GM23248 (cell line): Measurements from ENCODE around the gene EMC8. TPM values are rescaled to one million over a fixed set of nuclear protein-coding genes. Genes with fewer than 3 reads are reported as not detected.

Experiments used
- DNase-seq: peaks from one replicate; pipeline ENCODE4 v3.0.0-alpha.2; 2015
- H2AFZ ChIP-seq: fragments of 200-600 bp; sonication (generic); 2 replicates; pipeline ENCODE4 v1.6.1; 2016; ENCODE audit warnings: antibody characterized with exemption
- H3F3A ChIP-seq: fragments of 200-600 bp; sonication (generic); 2 replicates; pipeline ENCODE4 v1.6.1; 2016; ENCODE audit warnings: mild to moderate bottlenecking, antibody characterized with exemption, mixed run types; ENCODE audit not compliant: insufficient read depth
- H3K27ac ChIP-seq: fragments of 200-600 bp; sonication (generic); 2 replicates; pipeline ENCODE4 v1.5.1; 2016; ENCODE audit warnings: mild to moderate bottlenecking
- H3K27me3 ChIP-seq: fragments of 200-600 bp; sonication (generic); replicated peaks from 2 replicates; pipeline ENCODE4 v1.6.1; 2016; ENCODE audit warnings: mild to moderate bottlenecking; ENCODE audit not compliant: insufficient read depth
- H3K36me3 ChIP-seq: fragments of 200-600 bp; sonication (generic); 2 replicates; pipeline ENCODE4 v1.6.1; 2016; ENCODE audit warnings: low read depth, mild to moderate bottlenecking
- H3K4me1 ChIP-seq: fragments of 200-600 bp; sonication (generic); 2 replicates; pipeline ENCODE4 v1.6.1; 2016; ENCODE audit warnings: mild to moderate bottlenecking; ENCODE audit not compliant: insufficient read depth
- H3K4me2 ChIP-seq: fragments of 200-600 bp; sonication (generic); one replicate; pipeline ENCODE4 v1.6.1; 2016; ENCODE audit warnings: mild to moderate bottlenecking; ENCODE audit not compliant: unreplicated experiment
- H3K4me3 ChIP-seq: fragments of 200-600 bp; sonication (generic); 2 replicates; pipeline ENCODE4 v1.5.1; 2016; ENCODE audit warnings: mild to moderate bottlenecking
- H3K79me2 ChIP-seq: fragments of 200-600 bp; sonication (generic); 2 replicates; pipeline ENCODE4 v1.6.1; 2016; ENCODE audit warnings: mild to moderate bottlenecking; ENCODE audit not compliant: insufficient read depth
- H3K9ac ChIP-seq: fragments of 200-600 bp; sonication (generic); 2 replicates; pipeline ENCODE4 v1.6.1; 2016; ENCODE audit warnings: mild to moderate bottlenecking
- H3K9me2 ChIP-seq: fragments of 200-600 bp; sonication (generic); 2 replicates; pipeline ENCODE4 v1.6.1; 2016; ENCODE audit warnings: mixed run types, mild to moderate bottlenecking, moderate library complexity; ENCODE audit not compliant: insufficient read depth
- H3K9me3 ChIP-seq: fragments of 200-600 bp; sonication (generic); one replicate; pipeline ENCODE4 v1.6.1; 2017; ENCODE audit warnings: low read depth
- H4K20me1 ChIP-seq: fragments of 200-600 bp; sonication (generic); 2 replicates; pipeline ENCODE4 v1.6.0; 2016; ENCODE audit not compliant: insufficient read depth
- EZH2 ChIP-seq: fragments of 200-600 bp; sonication (generic); IDR thresholded peaks from 2 replicates; pipeline ENCODE4 v1.6.1; 2018; ENCODE audit warnings: antibody characterized with exemption, mild to moderate bottlenecking; ENCODE audit not compliant: insufficient read depth, poor library complexity, severe bottlenecking
- EZH2phosphoT487 ChIP-seq: fragments of 200-600 bp; sonication (generic); IDR thresholded peaks from 2 replicates; pipeline ENCODE4 v1.6.1; 2018; ENCODE audit warnings: antibody characterized with exemption, moderate library complexity, mild to moderate bottlenecking, low read depth; ENCODE audit not compliant: insufficient read depth
- WGBS, 2 experiments: methylation state at CpG; one replicate each; pipeline ENCODE4 v1.1.6; 2015 to 2017; ENCODE audit warnings: low lambda C conversion rate in 2 of 2, low coverage in 1 of 2; ENCODE audit errors: missing lambda C conversion rate in 2 of 2; 5-methylcytosine and 5-hydroxymethylcytosine counted together
- in situ Hi-C: fragments of 300-500 bp; cut with MboI; formaldehyde crosslinking; loops from 2 replicates; pipeline ENCODE4 v1.15.0; 2020
- polyA plus RNA-seq: library from polyadenylated mRNA; unstranded; fragments of >200 nt; fragmentation: Nextera tagmentation; extraction: Ambion mirVana; gene quantifications from 2 replicates; pipeline ENCODE4 v1.2.1, GENCODE V29; 2016
- total RNA-seq: library from RNA; depleted of rRNA; stranded (reverse); fragments of >200 nt; shearing (Covaris generic); gene quantifications from 2 replicates; pipeline ENCODE4 v1.2.3, GENCODE V29; 2014

EMC8 gene
- total and polyA plus RNA-seq, 2 experiments from 2014 or later, result 35.2 to 39.4 TPM

DNA sequence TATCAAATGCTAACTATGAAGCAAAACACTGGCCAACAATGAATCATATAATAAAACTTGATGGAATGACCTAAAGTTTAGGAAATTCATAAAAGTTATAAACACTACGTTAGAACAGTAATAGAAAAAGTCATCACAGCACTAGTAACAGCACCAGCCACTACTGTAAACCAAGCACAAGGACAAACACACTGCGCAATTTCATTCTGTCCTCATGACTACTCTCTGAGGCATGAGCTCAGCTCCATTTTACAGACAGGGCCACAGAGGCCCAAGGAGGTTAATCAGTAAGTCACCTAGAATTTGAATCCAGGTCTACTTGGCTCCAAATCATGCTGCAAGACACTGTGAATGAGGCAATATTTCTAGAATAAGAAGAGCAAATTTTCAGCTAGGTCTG is 13.4 kb downstream of the EMC8 start:
- no peak overlapping the region for H3K27ac ChIP-seq
- in situ Hi-C loops, result no loop called here
- WGBS, 2 experiments, result 77 to 86% methylated on average over 2 of the region's 2 CpGs

DNA sequence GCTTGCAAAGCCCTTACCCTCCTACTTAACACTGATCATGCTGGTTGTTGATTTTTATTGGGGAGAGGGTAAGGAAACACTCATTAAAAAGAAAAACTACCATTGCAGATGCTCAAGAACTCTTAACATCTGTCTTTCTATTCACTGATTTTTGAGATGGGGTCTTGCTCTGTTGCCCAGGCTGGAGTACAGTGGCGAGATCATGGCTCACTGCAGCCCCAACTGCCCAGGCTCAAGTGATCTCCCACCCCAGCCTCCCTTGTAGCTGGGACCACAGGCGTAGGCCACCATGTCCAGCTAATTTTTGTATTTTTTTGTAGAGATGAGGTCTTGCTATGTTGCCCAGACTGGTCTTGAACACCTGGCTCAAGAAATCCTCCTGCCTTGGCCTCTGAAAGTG is 14.5 kb downstream of the EMC8 start:
- no peak for DNase-seq
- Histone ChIP-seq H3K9ac (no peak overlapping the region), H3K4me2 (no peak overlapping the region), H3K79me2 (peaks cover 64% of the 10 kb centered on the region), H2AFZ (no peak overlapping the region), H3K36me3 (peaks cover 14% of the 10 kb centered on the region), H3K27me3 (no peaks in the 10 kb centered on the region), H3K4me3 (no peak overlapping the region), H3F3A (no peaks in the 10 kb centered on the region), H3K27ac (no peak overlapping the region), H3K9me3 (no peaks in the 10 kb centered on the region), H3K4me1 (0 out of 2 replicates have a peak, but pooled peaks cover 3% of the 10 kb centered on the region), H4K20me1 (no peaks in the 10 kb centered on the region; the same call in 1 of the 2 replicates), H3K9me2 (no peaks in the 10 kb centered on the region)
- WGBS, 2 experiments, result 100% methylated on average over 2 of the region's 2 CpGs
- in situ Hi-C loops, result no loop called here
- TF ChIP-seq EZH2phosphoT487 (no peak), EZH2 (no peak)

More for the DNA sequence above, 13.4 kb downstream of the EMC8 start:
- no peak for DNase-seq
- peaks cover 75% of the 10 kb centered on the region for H3K79me2 ChIP-seq
- H3K4me3 ChIP-seq, result no peak overlapping the region
- TF ChIP-seq EZH2phosphoT487, result no peak
- no peak for TF ChIP-seq EZH2
- no peaks in the 10 kb centered on the region; the same call in 1 of the 2 replicates for H4K20me1 ChIP-seq
- H3K9ac ChIP-seq, result no peak overlapping the region
- no peak overlapping the region for H2AFZ ChIP-seq
- H3F3A ChIP-seq, result no peaks in the 10 kb centered on the region
- H3K27me3 ChIP-seq, result no peaks in the 10 kb centered on the region
- no peaks in the 10 kb centered on the region for H3K9me3 ChIP-seq
- H3K4me2 ChIP-seq, result no peak overlapping the region
- H3K36me3 ChIP-seq, result peaks cover 12% of the 10 kb centered on the region; the same call in 1 of the 2 replicates
- H3K9me2 ChIP-seq, result no peaks in the 10 kb centered on the region
- 0 out of 2 replicates have a peak, but pooled peaks cover 3% of the 10 kb centered on the region for H3K4me1 ChIP-seq

- 98 to 99% methylated on average over 8 of the region's 8 CpGs for WGBS, 2 experiments
- no peaks in the 10 kb centered on the region; the same call in 1 of the 2 replicates for H4K20me1 ChIP-seq
- H3K9ac ChIP-seq, result no peak overlapping the region
- H3K27ac ChIP-seq, result no peak overlapping the region
- in situ Hi-C loops, result no loop called here
- no peak for TF ChIP-seq EZH2phosphoT487
- no peak for TF ChIP-seq EZH2
- H3K9me2 ChIP-seq, result no peaks in the 10 kb centered on the region
- H2AFZ ChIP-seq, result no peak overlapping the region
- DNase-seq, result no peak
- H3F3A ChIP-seq, result no peaks in the 10 kb centered on the region
- H3K4me2 ChIP-seq, result no peak overlapping the region
- H3K27me3 ChIP-seq, result no peaks in the 10 kb centered on the region
- H3K4me3 ChIP-seq, result no peak overlapping the region
- 0 out of 2 replicates have a peak, but pooled peaks cover 3% of the 10 kb centered on the region for H3K4me1 ChIP-seq
- H3K36me3 ChIP-seq, result peaks cover 28% of the 10 kb centered on the region
- no peaks in the 10 kb centered on the region for H3K9me3 ChIP-seq
- peaks cover 51% of the 10 kb centered on the region for H3K79me2 ChIP-seq
These were observed 15.9 kb downstream of the EMC8 start for GRCh38 chr16:85783441-85783840.

DNA sequence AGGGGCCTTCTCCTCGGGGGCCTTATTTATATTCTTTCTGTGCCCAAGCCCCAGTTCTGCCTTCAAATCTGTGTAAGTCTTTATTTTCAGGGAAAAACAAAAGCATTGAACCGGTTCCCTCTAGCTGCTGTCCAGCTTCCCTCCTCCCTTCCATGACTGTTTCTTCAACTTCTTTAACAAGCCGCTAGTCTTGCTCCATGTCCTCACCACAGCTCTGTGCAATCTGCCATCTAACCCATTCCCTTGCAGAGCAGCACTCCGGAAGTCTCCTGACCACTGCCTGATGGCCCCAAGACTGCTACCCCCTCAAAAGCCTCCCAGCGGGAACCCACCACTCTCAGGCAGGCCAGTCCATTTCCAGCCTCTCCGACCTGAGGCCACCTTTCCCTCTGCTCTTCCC is 16.9 kb downstream of the EMC8 start:
- Histone ChIP-seq H3F3A (no peaks in the 10 kb centered on the region), H3K27me3 (no peaks in the 10 kb centered on the region), H3K79me2 (peaks cover 42% of the 10 kb centered on the region), H3K36me3 (peaks cover 31% of the 10 kb centered on the region), H3K9ac (no peak overlapping the region), H4K20me1 (no peaks in the 10 kb centered on the region; the same call in 1 of the 2 replicates), H3K27ac (no peak overlapping the region), H2AFZ (no peak overlapping the region), H3K9me2 (no peaks in the 10 kb centered on the region), H3K9me3 (no peaks in the 10 kb centered on the region), H3K4me1 (0 out of 2 replicates have a peak, but pooled peaks cover 3% of the 10 kb centered on the region), H3K4me3 (no peak overlapping the region), H3K4me2 (no peak overlapping the region)
- TF ChIP-seq EZH2, result no peak
- TF ChIP-seq EZH2phosphoT487, result no peak
- in situ Hi-C loops, result no loop called here
- WGBS, 2 experiments, result 69 to 74% methylated on average over 6 of the region's 6 CpGs
- peak; percentile 21 for DNase-seq
